Stimulated activated CD4-positive, alpha-beta T cell treated with anti-CD3 and anti-CD28 coated beads, Interleukin-1b, Interleukin-23, amount 100 ng/mL, for 4 hours (primary cell): Measurements from ENCODE around the gene WDR13.
A peak's percentile ranks its signal among the peaks of the same experiment; 100 is the strongest.
"Not testable (repeated sequence)": the region's sequence is repeated elsewhere in the genome, so short reads cannot be mapped to it uniquely, and the experiment has no call there.

Source experiments
- DNase-seq, 2 donors: peaks; one replicate each; pipeline ENCODE4 v3.0.0-alpha.2; 2020; ENCODE audit warnings: low read depth in 2 of 2

The WDR13 gene

GRCh38 chrX:48597353-48598264 lies at the start of gene WDR13:
WDR13 (plus strand) TSS chrX:48597492; CDS start chrX:48597997, 505 bp downstream.
- DNase-seq, result peak; percentile 80 to 83

- no peak for DNase-seq
Measured at GRCh38 chrX:48548871-48549270, 48.4 kb upstream of the WDR13 start.

GRCh38 chrX:48555731-48556325 lies 41.5 kb upstream of the WDR13 start:
- DNase-seq, result not testable (repeated sequence)

GRCh38 chrX:48558271-48558670 lies 39.0 kb upstream of the WDR13 start:
- DNase-seq, result no peak

- no peak for DNase-seq
Measured at GRCh38 chrX:48559636-48560035, 37.7 kb upstream of the WDR13 start.

- DNase-seq, result no peak
Measured at GRCh38 chrX:48560056-48560455, 37.2 kb upstream of the WDR13 start.

- no peak for DNase-seq
Measured at GRCh38 chrX:48560681-48561080, 36.6 kb upstream of the WDR13 start.

GRCh38 chrX:48569958-48570357 lies 27.3 kb upstream of the WDR13 start:
- no peak for DNase-seq

- DNase-seq, result no peak
Measured at GRCh38 chrX:48573690-48574269, 23.5 kb upstream of the WDR13 start.

GRCh38 chrX:48574270-48575266 lies 22.7 kb upstream of the WDR13 start, which contains the start of gene RBM3:
RBM3 (plus strand) TSS chrX:48574484; CDS start chrX:48575181, 697 bp downstream.
- peak; percentile 78 to 84 for DNase-seq

GRCh38 chrX:48575642-48576041 lies 21.6 kb upstream of the WDR13 start:
- DNase-seq, result no peak

GRCh38 chrX:48576108-48576507 lies 21.2 kb upstream of the WDR13 start:
- DNase-seq, result no peak

GRCh38 chrX:48578661-48579128 lies 18.6 kb upstream of the WDR13 start:
- no peak for DNase-seq

- no peak for DNase-seq
Measured at GRCh38 chrX:48579259-48579658, 18.0 kb upstream of the WDR13 start.

- DNase-seq, result no peak
Measured at GRCh38 chrX:48580662-48581061, 16.6 kb upstream of the WDR13 start.

- DNase-seq, result no peak
Measured at GRCh38 chrX:48584698-48585097, 12.6 kb upstream of the WDR13 start.

- no peak for DNase-seq
Measured at GRCh38 chrX:48589482-48590162, 7.7 kb upstream of the WDR13 start.

- DNase-seq, result no peak
Measured at GRCh38 chrX:48590203-48591103, 6.8 kb upstream of the WDR13 start.

GRCh38 chrX:48591255-48591791 lies 6.0 kb upstream of the WDR13 start:
- DNase-seq, result no peak
